Measurements from ENCODE around the gene BTBD2. TPM values are rescaled to one million over a fixed set of nuclear protein-coding genes. Genes with fewer than 3 reads are reported as not detected.

Gene BTBD2
- total and polyA plus RNA-seq, 10 of the 15 experiments (the other 5 are each of a cell fraction or from before 2014, with no cell fraction given): 0.13 to 66.2 (median 10.4) TPM

DNA sequence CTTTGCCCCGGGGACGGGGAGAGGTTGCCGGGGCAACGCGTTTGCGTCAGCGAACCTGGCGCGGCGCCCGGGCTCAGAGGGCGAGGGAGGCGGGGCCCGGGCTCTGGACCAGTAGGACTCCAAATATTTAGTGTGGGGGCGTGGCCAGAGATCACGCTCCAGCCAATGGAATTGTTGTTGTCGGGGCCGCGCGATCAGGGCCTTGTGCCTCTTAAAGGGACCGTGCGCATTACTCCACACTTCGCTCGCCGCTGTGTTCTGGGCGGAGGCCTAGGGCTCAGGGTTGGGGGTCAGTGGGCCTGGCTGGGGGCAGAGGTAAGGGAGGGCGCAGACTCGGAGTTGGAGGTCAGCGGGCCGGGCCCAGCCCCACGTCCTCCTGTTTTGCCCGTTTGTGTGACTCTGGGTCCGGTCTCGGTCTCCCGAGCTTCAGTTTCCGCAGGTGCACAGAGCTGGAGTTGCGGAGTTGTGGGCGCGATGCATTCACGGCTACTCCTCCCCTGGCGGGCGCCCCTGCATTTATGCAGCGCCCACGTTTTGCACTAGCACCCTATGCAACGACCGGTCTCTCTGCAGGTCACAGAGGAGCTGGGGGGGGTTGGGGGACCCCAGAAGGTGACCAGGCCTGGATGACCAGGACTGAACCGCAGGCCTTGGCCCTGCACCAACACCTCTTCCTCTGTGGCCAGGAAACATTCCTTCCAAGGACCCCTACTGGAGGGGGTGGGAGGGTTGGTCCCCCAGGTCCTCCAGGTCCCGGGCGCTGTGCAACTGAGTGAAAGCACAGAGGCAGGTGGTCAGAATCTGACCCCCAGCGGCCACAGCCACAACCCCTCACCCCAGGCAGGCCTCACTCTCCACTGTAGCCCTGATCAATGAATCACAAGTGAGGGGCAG, 46.2 kb upstream of the BTBD2 start (continued):
- TF ChIP-seq HDAC6 (IDR thresholded peaks at IDR 0.05; ENCODE audit: unreplicated experiment) (no peak), SMC3 (IDR thresholded peaks at IDR 0.05; ENCODE audit: borderline replicate concordance, low read length) (peak; percentile 33; the same call in 1 of the 2 replicates), MXI1 (IDR thresholded peaks at IDR 0.05; ENCODE audit: low read depth, low read length) (peak; percentile 94), POU2F2 (IDR thresholded peaks at IDR 0.05; ENCODE audit: borderline replicate concordance, low read depth, low read length) (peak; percentile 62; the same call in 1 of the 3 replicates), FOXM1 (IDR thresholded peaks at IDR 0.05; ENCODE audit: low read depth, low read length) (no peak), GABPA (IDR thresholded peaks at IDR 0.05; ENCODE audit: low read depth) (no peak), BRCA1 (IDR thresholded peaks at IDR 0.05; ENCODE audit: low read depth, low read length) (no peak), DPF2 (IDR thresholded peaks at IDR 0.05) (no peak; the same call in none of the 2 replicates), LARP7 (IDR thresholded peaks at IDR 0.05) (peak; percentile 55; the same call in 1 of the 2 replicates), NBN (IDR thresholded peaks at IDR 0.05) (peak; percentile 73), NFXL1 (IDR thresholded peaks at IDR 0.05; ENCODE audit: borderline replicate concordance) (no peak), SREBF1 (IDR thresholded peaks at IDR 0.05; ENCODE audit: low read length) (no peak), POLR2AphosphoS2 (IDR thresholded peaks at IDR 0.05; ENCODE audit: low read depth, low read length) (0 out of 2 replicates have a peak, but pooled peaks have one; percentile 28), CHD2 (IDR thresholded peaks at IDR 0.05; ENCODE audit: borderline replicate concordance, low read depth, low read length) (peak; percentile 61; the same call in 1 of the 2 replicates), RUNX3 (IDR thresholded peaks at IDR 0.05; ENCODE audit: low read length) (peak; percentile 59), CEBPB (IDR thresholded peaks at IDR 0.05; ENCODE audit: borderline replicate concordance in 1 of 2, low read depth in 2 of 2, low read length in 2 of 2) (no peak), EP300 (IDR thresholded peaks at IDR 0.05; ENCODE audit: borderline replicate concordance in 1 of 2, control insufficient read depth in 1 of 2, low read depth in 2 of 2, low read length in 2 of 2) (peak; percentile 14 to 25; a peak in 1 of 4 replicates)
- TF ChIP-seq, protein P1, sequence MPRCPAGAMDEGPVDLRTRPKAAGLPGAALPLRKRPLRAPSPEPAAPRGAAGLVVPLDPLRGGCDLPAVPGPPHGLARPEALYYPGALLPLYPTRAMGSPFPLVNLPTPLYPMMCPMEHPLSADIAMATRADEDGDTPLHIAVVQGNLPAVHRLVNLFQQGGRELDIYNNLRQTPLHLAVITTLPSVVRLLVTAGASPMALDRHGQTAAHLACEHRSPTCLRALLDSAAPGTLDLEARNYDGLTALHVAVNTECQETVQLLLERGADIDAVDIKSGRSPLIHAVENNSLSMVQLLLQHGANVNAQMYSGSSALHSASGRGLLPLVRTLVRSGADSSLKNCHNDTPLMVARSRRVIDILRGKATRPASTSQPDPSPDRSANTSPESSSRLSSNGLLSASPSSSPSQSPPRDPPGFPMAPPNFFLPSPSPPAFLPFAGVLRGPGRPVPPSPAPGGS (IDR thresholded peaks at IDR 0.05; ENCODE audit: borderline replicate concordance, insufficient read depth, low read depth, low read length, poor library complexity, severe bottlenecking): no peak
- TF ChIP-seq, protein P2, sequence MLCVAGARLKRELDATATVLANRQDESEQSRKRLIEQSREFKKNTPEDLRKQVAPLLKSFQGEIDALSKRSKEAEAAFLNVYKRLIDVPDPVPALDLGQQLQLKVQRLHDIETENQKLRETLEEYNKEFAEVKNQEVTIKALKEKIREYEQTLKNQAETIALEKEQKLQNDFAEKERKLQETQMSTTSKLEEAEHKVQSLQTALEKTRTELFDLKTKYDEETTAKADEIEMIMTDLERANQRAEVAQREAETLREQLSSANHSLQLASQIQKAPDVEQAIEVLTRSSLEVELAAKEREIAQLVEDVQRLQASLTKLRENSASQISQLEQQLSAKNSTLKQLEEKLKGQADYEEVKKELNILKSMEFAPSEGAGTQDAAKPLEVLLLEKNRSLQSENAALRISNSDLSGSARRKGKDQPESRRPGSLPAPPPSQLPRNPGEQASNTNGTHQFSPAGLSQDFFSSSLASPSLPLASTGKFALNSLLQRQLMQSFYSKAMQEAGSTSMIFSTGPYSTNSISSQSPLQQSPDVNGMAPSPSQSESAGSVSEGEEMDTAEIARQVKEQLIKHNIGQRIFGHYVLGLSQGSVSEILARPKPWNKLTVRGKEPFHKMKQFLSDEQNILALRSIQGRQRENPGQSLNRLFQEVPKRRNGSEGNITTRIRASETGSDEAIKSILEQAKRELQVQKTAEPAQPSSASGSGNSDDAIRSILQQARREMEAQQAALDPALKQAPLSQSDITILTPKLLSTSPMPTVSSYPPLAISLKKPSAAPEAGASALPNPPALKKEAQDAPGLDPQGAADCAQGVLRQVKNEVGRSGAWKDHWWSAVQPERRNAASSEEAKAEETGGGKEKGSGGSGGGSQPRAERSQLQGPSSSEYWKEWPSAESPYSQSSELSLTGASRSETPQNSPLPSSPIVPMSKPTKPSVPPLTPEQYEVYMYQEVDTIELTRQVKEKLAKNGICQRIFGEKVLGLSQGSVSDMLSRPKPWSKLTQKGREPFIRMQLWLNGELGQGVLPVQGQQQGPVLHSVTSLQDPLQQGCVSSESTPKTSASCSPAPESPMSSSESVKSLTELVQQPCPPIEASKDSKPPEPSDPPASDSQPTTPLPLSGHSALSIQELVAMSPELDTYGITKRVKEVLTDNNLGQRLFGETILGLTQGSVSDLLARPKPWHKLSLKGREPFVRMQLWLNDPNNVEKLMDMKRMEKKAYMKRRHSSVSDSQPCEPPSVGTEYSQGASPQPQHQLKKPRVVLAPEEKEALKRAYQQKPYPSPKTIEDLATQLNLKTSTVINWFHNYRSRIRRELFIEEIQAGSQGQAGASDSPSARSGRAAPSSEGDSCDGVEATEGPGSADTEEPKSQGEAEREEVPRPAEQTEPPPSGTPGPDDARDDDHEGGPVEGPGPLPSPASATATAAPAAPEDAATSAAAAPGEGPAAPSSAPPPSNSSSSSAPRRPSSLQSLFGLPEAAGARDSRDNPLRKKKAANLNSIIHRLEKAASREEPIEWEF (IDR thresholded peaks at IDR 0.05; ENCODE audit: insufficient replicate concordance, low read depth, low read length): no peak
- TF ChIP-seq, protein P3, sequence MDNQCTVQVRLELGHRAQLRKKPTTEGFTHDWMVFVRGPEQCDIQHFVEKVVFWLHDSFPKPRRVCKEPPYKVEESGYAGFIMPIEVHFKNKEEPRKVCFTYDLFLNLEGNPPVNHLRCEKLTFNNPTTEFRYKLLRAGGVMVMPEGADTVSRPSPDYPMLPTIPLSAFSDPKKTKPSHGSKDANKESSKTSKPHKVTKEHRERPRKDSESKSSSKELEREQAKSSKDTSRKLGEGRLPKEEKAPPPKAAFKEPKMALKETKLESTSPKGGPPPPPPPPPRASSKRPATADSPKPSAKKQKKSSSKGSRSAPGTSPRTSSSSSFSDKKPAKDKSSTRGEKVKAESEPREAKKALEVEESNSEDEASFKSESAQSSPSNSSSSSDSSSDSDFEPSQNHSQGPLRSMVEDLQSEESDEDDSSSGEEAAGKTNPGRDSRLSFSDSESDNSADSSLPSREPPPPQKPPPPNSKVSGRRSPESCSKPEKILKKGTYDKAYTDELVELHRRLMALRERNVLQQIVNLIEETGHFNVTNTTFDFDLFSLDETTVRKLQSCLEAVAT (IDR thresholded peaks at IDR 0.05): peak; percentile 72
